Neuronal stem cell (in vitro differentiated cells): ENCODE measurements around the gene PHACTR3.

Experiments used
- DNase-seq: peaks from one replicate; pipeline ENCODE4 v3.0.0-alpha.2; 2013; ENCODE audit warnings: low spot score
- H2AFZ ChIP-seq: one replicate; pipeline ENCODE4 v1.6.1; 2013; ENCODE audit warnings: mild to moderate bottlenecking, low read length, inconsistent platforms
- H2AK5ac ChIP-seq: 2 replicates; pipeline ENCODE4 v1.6.1; 2013; ENCODE audit warnings: low read depth, mild to moderate bottlenecking, inconsistent platforms, low read length, moderate library complexity, mixed read lengths
- H2BK120ac ChIP-seq: 2 replicates; pipeline ENCODE4 v1.6.1; 2013; ENCODE audit warnings: low read depth, mild to moderate bottlenecking, inconsistent platforms, low read length, moderate library complexity, mixed read lengths
- H2BK12ac ChIP-seq: one replicate; pipeline ENCODE4 v1.6.1; 2013; ENCODE audit warnings: low read length, inconsistent platforms
- H2BK15ac ChIP-seq: 2 replicates; pipeline ENCODE4 v1.6.1; 2013; ENCODE audit warnings: mild to moderate bottlenecking, low read length, inconsistent platforms, mixed read lengths
- H2BK5ac ChIP-seq: one replicate; pipeline ENCODE4 v1.6.1; 2013; ENCODE audit warnings: inconsistent platforms, mild to moderate bottlenecking, low read length, moderate library complexity
- H3K14ac ChIP-seq: one replicate; pipeline ENCODE4 v1.6.1; 2013; ENCODE audit warnings: low read length, inconsistent platforms
- H3K18ac ChIP-seq: 2 replicates; pipeline ENCODE4 v1.6.1; 2013; ENCODE audit warnings: low read length, inconsistent platforms
- H3K23ac ChIP-seq: 2 replicates; pipeline ENCODE4 v1.6.1; 2013; ENCODE audit warnings: low read depth, mild to moderate bottlenecking, mixed read lengths, low read length, inconsistent platforms; ENCODE audit not compliant: poor library complexity
- H3K27ac ChIP-seq: replicated peaks from 3 replicates; pipeline ENCODE4 v1.5.1; 2013; ENCODE audit warnings: low read length, inconsistent platforms
- H3K27me3 ChIP-seq, 3 experiments: 2 replicates each; pipeline ENCODE4 v1.6.1; 2013; ENCODE audit warnings: low read length in 3 of 3, mild to moderate bottlenecking in 2 of 3, inconsistent platforms in 1 of 3, low read depth in 1 of 3, mixed read lengths in 1 of 3, moderate library complexity in 1 of 3; ENCODE audit not compliant: control insufficient read depth in 3 of 3, insufficient read depth in 3 of 3
- H3K36me3 ChIP-seq, 2 donors: replicated peaks in 1 of 2; 2 replicates each; pipeline ENCODE4 v1.6.1; 2013; ENCODE audit warnings: low read length in 2 of 2; ENCODE audit not compliant: control insufficient read depth in 2 of 2, insufficient read depth in 2 of 2
- H3K4ac ChIP-seq: 2 replicates; pipeline ENCODE4 v1.6.1; 2013; ENCODE audit warnings: inconsistent platforms, mild to moderate bottlenecking, low read length, moderate library complexity
- H3K4me1 ChIP-seq, 2 donors: 1 replicate in 1 of 2; 2 replicates in 1 of 2; pipeline ENCODE4 v1.6.1; 2013; ENCODE audit warnings: low read length in 2 of 2, low read depth in 1 of 2; ENCODE audit not compliant: control insufficient read depth in 2 of 2, insufficient read depth in 1 of 2
- H3K4me2 ChIP-seq: one replicate; pipeline ENCODE4 v1.6.1; 2013; ENCODE audit warnings: mild to moderate bottlenecking, low read length, inconsistent platforms; ENCODE audit not compliant: insufficient read depth, poor library complexity, severe bottlenecking
- H3K4me3 ChIP-seq, 2 donors: 2 replicates each; pipeline ENCODE4 v1.5.1; 2013; ENCODE audit warnings: low read length in 2 of 2, mild to moderate bottlenecking in 2 of 2, inconsistent platforms in 1 of 2, moderate library complexity in 1 of 2
- H3K79me1 ChIP-seq: one replicate; pipeline ENCODE4 v1.6.1; 2013; ENCODE audit warnings: low read depth, mild to moderate bottlenecking, inconsistent platforms, low read length, moderate library complexity
- H3K9ac ChIP-seq: one replicate; pipeline ENCODE4 v1.6.1; 2013; ENCODE audit warnings: mild to moderate bottlenecking, low read depth, low read length, inconsistent platforms; ENCODE audit not compliant: poor library complexity
- H3K9me3 ChIP-seq, 2 donors: replicated peaks in 1 of 2; 2 replicates each; pipeline versions ENCODE3 to v1.6.1; 2013; ENCODE audit warnings: low read length in 2 of 2, mild to moderate bottlenecking in 2 of 2, inconsistent platforms in 1 of 2, low read depth in 1 of 2, mixed read lengths in 1 of 2, moderate library complexity in 1 of 2; ENCODE audit not compliant: control insufficient read depth in 2 of 2, insufficient read depth in 1 of 2
- H4K8ac ChIP-seq: one replicate; pipeline ENCODE4 v1.6.1; 2013; ENCODE audit warnings: low read depth, mild to moderate bottlenecking, inconsistent platforms, low read length, moderate library complexity
- H4K91ac ChIP-seq: one replicate; pipeline ENCODE4 v1.6.1; 2013; ENCODE audit warnings: low read length, low read depth, mild to moderate bottlenecking, inconsistent platforms; ENCODE audit not compliant: poor library complexity
- whole genome bisulfite sequencing, 2 donors: extraction: QIAGEN DNeasy Blood & Tissue Kit; methylation state at CpG; one replicate each; pipeline ENCODE4 v1.1.7; 2013; ENCODE audit warnings: missing lambda C conversion rate in 2 of 2, mixed read lengths in 1 of 2; ENCODE audit not compliant: insufficient read length in 2 of 2, insufficient replicate concordance in 1 of 2; ENCODE audit errors: extremely low coverage in 2 of 2; 5-methylcytosine and 5-hydroxymethylcytosine counted together

PHACTR3 gene

GRCh38 chr20:59736366-59736765 lies 132.0 kb downstream of the PHACTR3 start:
- no peak overlapping the region for H2BK15ac ChIP-seq
- peaks cover 0 to 4% (median 0%) of the 10 kb centered on the region in 3 experiments for H3K27me3 ChIP-seq
- no peak overlapping the region for H2AK5ac ChIP-seq
- no peak overlapping the region for H3K4me2 ChIP-seq
- no peak for DNase-seq
- H2BK120ac ChIP-seq = no peak overlapping the region
- no peak overlapping the region for H3K14ac ChIP-seq
- H3K9ac ChIP-seq = no peak overlapping the region
- no peaks in the 10 kb centered on the region for H3K36me3 ChIP-seq
- H3K4ac ChIP-seq = no peak overlapping the region
- no peak overlapping the region for H4K8ac ChIP-seq
- H3K79me1 ChIP-seq = no peaks in the 10 kb centered on the region
- no peak overlapping the region for H2BK12ac ChIP-seq
- no CpG with 5 or more reads among the region's 10 CpGs for WGBS, 2 donors
- H2AFZ ChIP-seq = no peak overlapping the region
- H3K18ac ChIP-seq = no peak overlapping the region
- H3K27ac ChIP-seq = no peak overlapping the region
- no peaks in the 10 kb centered on the region for H3K4me1 ChIP-seq
- no peak overlapping the region for H2BK5ac ChIP-seq
- H3K23ac ChIP-seq = no peak overlapping the region
- H3K9me3 ChIP-seq = peaks cover 0 to 10% of the 10 kb centered on the region in 2 donors
- no peak overlapping the region for H3K4me3 ChIP-seq
- H4K91ac ChIP-seq = no peak overlapping the region

- H3K4me1 ChIP-seq = no peaks in the 10 kb centered on the region
- H2BK15ac ChIP-seq = no peak overlapping the region
- H3K4me3 ChIP-seq = peak overlapping the region in 1 of 2 donors; percentile 69
- H3K79me1 ChIP-seq = no peaks in the 10 kb centered on the region
- no peak overlapping the region for H3K23ac ChIP-seq
- no peak overlapping the region for H3K27ac ChIP-seq
- no peak overlapping the region for H2BK120ac ChIP-seq
- H4K8ac ChIP-seq = no peak overlapping the region
- H3K4ac ChIP-seq = no peak overlapping the region
- no peak overlapping the region for H3K4me2 ChIP-seq
- H3K18ac ChIP-seq = peak overlapping the region; percentile 20
- no peak overlapping the region for H2AK5ac ChIP-seq
- no peak overlapping the region for H3K14ac ChIP-seq
- H3K27me3 ChIP-seq = peaks cover 0 to 4% (median 0%) of the 10 kb centered on the region in 3 experiments
- H4K91ac ChIP-seq = no peak overlapping the region
- no peak overlapping the region for H2AFZ ChIP-seq
- H2BK5ac ChIP-seq = no peak overlapping the region
- no peak overlapping the region for H3K9ac ChIP-seq
- peaks cover 0 to 10% of the 10 kb centered on the region in 2 donors for H3K9me3 ChIP-seq
- DNase-seq = no peak
- no peaks in the 10 kb centered on the region for H3K36me3 ChIP-seq
- H2BK12ac ChIP-seq = no peak overlapping the region
- WGBS, 2 donors = no CpG with 5 or more reads among the region's 16 CpGs
Observed at GRCh38 chr20:59737073-59737666, 132.8 kb downstream of the PHACTR3 start.

DNA sequence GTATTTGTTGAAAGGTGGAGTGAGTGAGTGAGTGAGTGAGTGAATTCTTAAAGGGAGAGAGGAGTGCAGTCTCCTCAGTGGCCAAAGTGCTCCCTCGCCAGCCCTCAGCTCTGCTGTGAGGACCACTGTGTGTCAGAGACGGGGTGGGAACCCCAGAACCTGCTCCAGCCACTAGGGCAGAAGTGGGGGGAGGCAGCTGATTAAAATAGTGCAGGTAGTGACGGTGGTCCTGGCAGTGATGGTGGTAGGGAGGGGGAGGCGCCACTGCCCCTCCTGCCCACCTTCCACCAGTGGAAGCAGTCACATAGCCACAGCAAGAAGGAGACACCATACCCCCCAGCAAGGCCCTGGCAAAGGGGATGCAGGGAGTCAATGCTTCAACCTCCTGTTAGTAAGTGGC lies 133.5 kb downstream of the PHACTR3 start:
- no peak overlapping the region for H3K4me2 ChIP-seq

DNA sequence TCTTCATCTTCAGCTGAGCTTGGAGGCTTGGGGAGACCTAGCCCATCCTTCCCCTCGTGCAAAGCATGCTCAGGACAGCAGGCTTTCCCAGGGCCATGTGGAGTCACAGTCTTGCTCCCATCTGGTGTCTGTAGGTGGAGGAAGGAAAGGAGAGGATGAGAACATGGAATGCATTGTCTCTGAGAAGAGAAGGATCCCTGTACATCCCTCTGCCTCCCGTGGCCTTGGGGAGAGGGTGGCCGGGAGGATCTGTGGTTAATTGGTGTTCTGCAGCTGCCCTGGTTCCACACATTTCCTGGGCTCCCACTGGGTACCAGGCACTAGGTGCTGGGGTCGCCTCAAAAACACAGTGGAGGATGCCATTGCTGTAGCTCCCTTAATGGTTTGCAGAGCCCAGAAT lies 134.5 kb downstream of the PHACTR3 start:
- H4K91ac ChIP-seq = no peak overlapping the region
- H3K36me3 ChIP-seq = no peaks in the 10 kb centered on the region
- H3K4me3 ChIP-seq = no peak overlapping the region
- H2BK5ac ChIP-seq = no peak overlapping the region
- H2BK12ac ChIP-seq = no peak overlapping the region
- no peak overlapping the region for H2AK5ac ChIP-seq
- no peak overlapping the region for H3K27ac ChIP-seq
- no CpG with 5 or more reads among the region's 4 CpGs for WGBS, 2 donors
- no peak overlapping the region for H3K4me2 ChIP-seq
- no peak overlapping the region for H2AFZ ChIP-seq
- DNase-seq = no peak
- no peak overlapping the region for H3K23ac ChIP-seq
- peaks cover 0 to 4% (median 0%) of the 10 kb centered on the region in 3 experiments for H3K27me3 ChIP-seq
- H3K9me3 ChIP-seq = peaks cover 0 to 10% of the 10 kb centered on the region in 2 donors
- no peak overlapping the region for H3K14ac ChIP-seq
- H2BK120ac ChIP-seq = no peak overlapping the region
- H3K4me1 ChIP-seq = no peaks in the 10 kb centered on the region
- H2BK15ac ChIP-seq = no peak overlapping the region
- no peak overlapping the region for H3K18ac ChIP-seq
- H3K4ac ChIP-seq = no peak overlapping the region
- H3K79me1 ChIP-seq = no peaks in the 10 kb centered on the region
- H4K8ac ChIP-seq = no peak overlapping the region
- H3K9ac ChIP-seq = peak overlapping the region; percentile 47

More for the DNA sequence above, 133.5 kb downstream of the PHACTR3 start:
- Histone ChIP-seq H2AFZ (no peak overlapping the region), H4K8ac (no peak overlapping the region), H2BK120ac (no peak overlapping the region), H2AK5ac (no peak overlapping the region), H3K18ac (no peak overlapping the region), H3K79me1 (no peaks in the 10 kb centered on the region), H2BK12ac (no peak overlapping the region), H3K14ac (peak overlapping the region; percentile 21), H3K9me3 (peaks cover 0 to 10% of the 10 kb centered on the region in 2 donors), H3K23ac (no peak overlapping the region), H3K36me3 (no peaks in the 10 kb centered on the region), H2BK15ac (no peak overlapping the region), H3K4me1 (no peaks in the 10 kb centered on the region), H3K4me3 (no peak overlapping the region), H2BK5ac (no peak overlapping the region), H3K27ac (no peak overlapping the region), H3K9ac (no peak overlapping the region), H3K4ac (no peak overlapping the region), H4K91ac (no peak overlapping the region), H3K27me3 (peaks cover 0 to 4% (median 0%) of the 10 kb centered on the region in 3 experiments)
- DNase-seq = no peak
- no CpG with 5 or more reads among the region's 4 CpGs for WGBS, 2 donors
